Thyroid gland (tissue), 4 donors: Measurements from ENCODE around the gene CRYL1. TPM values are rescaled to one million over a fixed set of nuclear protein-coding genes. Genes with fewer than 3 reads are reported as not detected.

ENCODE experiments used
- DNase-seq, 2 donors: peaks; one replicate each; pipeline ENCODE4 v3.0.0-alpha.2; 2019
- H3K27ac ChIP-seq, 3 donors: fragments of 200-600 bp; sonication (generic); 1 replicate in 2 of 3; 2 replicates in 1 of 3; pipeline ENCODE4 v1.5.1; 2016 to 2019; ENCODE audit warnings: mild to moderate bottlenecking in 1 of 3, moderate library complexity in 1 of 3
- H3K27me3 ChIP-seq: fragments of 200-600 bp; sonication (generic); one replicate; pipeline ENCODE4 v1.5.1; 2019
- H3K36me3 ChIP-seq, 2 donors: fragments of 200-600 bp; sonication (generic); one replicate each; pipeline ENCODE4 v1.5.1; 2016 to 2019
- H3K4me1 ChIP-seq, 2 donors: fragments of 200-600 bp; sonication (generic); one replicate each; pipeline ENCODE4 v1.5.1; 2017 to 2019
- H3K4me3 ChIP-seq, 3 donors: fragments of 200-600 bp; sonication (generic); replicated peaks in 1 of 3; 1 replicate in 2 of 3; 2 replicates in 1 of 3; pipeline ENCODE4 v1.5.1; 2016; ENCODE audit warnings: mild to moderate bottlenecking in 1 of 3
- H3K9me3 ChIP-seq: fragments of 200-600 bp; sonication (generic); one replicate; pipeline ENCODE4 v1.5.1; 2017
- CTCF ChIP-seq, 6 experiments: fragments of 200-600 bp in 3 of 6; fragments of 450-650 bp in 3 of 6; sonication (generic) in 3 of 6; IDR thresholded peaks; one replicate each; pipeline ENCODE4 v1.5.1; 2016 to 2019; ENCODE audit warnings: antibody characterized with exemption in 6 of 6, mild to moderate bottlenecking in 2 of 6, inconsistent platforms in 1 of 6, moderate library complexity in 1 of 6
- POLR2A ChIP-seq, 2 donors: fragments of 450-650 bp; IDR thresholded peaks; one replicate each; pipeline ENCODE4 v1.6.1; 2017; ENCODE audit warnings: antibody characterized with exemption in 2 of 2, mild to moderate bottlenecking in 2 of 2, moderate library complexity in 1 of 2
- WGBS, 2 donors: methylation state at CpG; one replicate each; pipeline ENCODE4 v1.1.5; 2017; 5-methylcytosine and 5-hydroxymethylcytosine counted together
- intact Hi-C: fragments of 100-400 bp; cut with DNase I; formaldehyde crosslinking; loops from one replicate; pipeline ENCODE4 v1.15.1; 2023
- total RNA-seq, 4 donors: library from RNA; depleted of rRNA; stranded (reverse); fragments of >200 nt; gene quantifications; one replicate each; pipeline ENCODE4 v1.2.3, GENCODE V29; 2016

CRYL1 gene
- total RNA-seq, 4 donors from 2014 or later = 33.1 to 53.8 (median 46.7) TPM

GRCh38 chr13:20470136-20470535, 55.5 kb downstream of the CRYL1 start:
- peaks cover 7 to 10% of the 10 kb centered on the region in 2 donors for H3K4me1 ChIP-seq
- intact Hi-C loops = no loop called here
- H3K27me3 ChIP-seq = no peaks in the 10 kb centered on the region
- H3K9me3 ChIP-seq = no peaks in the 10 kb centered on the region
- no peak for DNase-seq
- no peaks in the 10 kb centered on the region for H3K36me3 ChIP-seq
- TF ChIP-seq POLR2A (IDR thresholded peaks at IDR 0.05) (no peak), CTCF (IDR thresholded peaks at IDR 0.05) (no peak)
- 93 to 95% methylated on average over 8 of the region's 8 CpGs for WGBS, 2 donors
- H3K4me3 ChIP-seq = no peak overlapping the region
- H3K27ac ChIP-seq = no peak overlapping the region

GRCh38 chr13:20466371-20466770, 59.3 kb downstream of the CRYL1 start:
- H3K4me1 ChIP-seq = peaks cover 13 to 25% of the 10 kb centered on the region in 2 donors
- H3K36me3 ChIP-seq = no peaks in the 10 kb centered on the region
- no peaks in the 10 kb centered on the region for H3K9me3 ChIP-seq
- DNase-seq = no peak
- intact Hi-C loops = no loop called here
- WGBS, 2 donors = 98% methylated on average over 2 of the region's 2 CpGs
- H3K4me3 ChIP-seq = no peak overlapping the region
- no peak overlapping the region for H3K27ac ChIP-seq
- no peaks in the 10 kb centered on the region for H3K27me3 ChIP-seq
- TF ChIP-seq CTCF (IDR thresholded peaks at IDR 0.05) (no peak), POLR2A (IDR thresholded peaks at IDR 0.05) (no peak)

- Histone ChIP-seq H3K4me1 (peaks cover 13 to 28% of the 10 kb centered on the region in 2 donors), H3K9me3 (no peaks in the 10 kb centered on the region), H3K36me3 (no peaks in the 10 kb centered on the region), H3K4me3 (no peak overlapping the region), H3K27me3 (no peaks in the 10 kb centered on the region), H3K27ac (no peak overlapping the region)
- 37 to 44% methylated on average over 6 of the region's 6 CpGs for WGBS, 2 donors
- TF ChIP-seq CTCF (IDR thresholded peaks at IDR 0.05) (no peak), POLR2A (IDR thresholded peaks at IDR 0.05) (no peak)
- intact Hi-C loops = no loop called here
- DNase-seq = peak; percentile 46 to 47
Observed at GRCh38 chr13:20465218-20465879, 60.3 kb downstream of the CRYL1 start.

GRCh38 chr13:20462921-20463320, 62.7 kb downstream of the CRYL1 start:
- no peak for TF ChIP-seq CTCF (IDR thresholded peaks at IDR 0.05)
- no peak for TF ChIP-seq POLR2A (IDR thresholded peaks at IDR 0.05)
- DNase-seq = no peak
- intact Hi-C loops = no loop called here

GRCh38 chr13:20462533-20462915, 63.1 kb downstream of the CRYL1 start:
- intact Hi-C loops = no loop called here
- no peak overlapping the region for H3K27ac ChIP-seq
- 69 to 70% methylated on average over 6 of the region's 6 CpGs for WGBS, 2 donors

More at GRCh38 chr13:20462921-20463320, 62.7 kb downstream of the CRYL1 start:
- Histone ChIP-seq H3K4me3 (no peak overlapping the region), H3K27me3 (no peaks in the 10 kb centered on the region), H3K27ac (no peak overlapping the region), H3K9me3 (no peaks in the 10 kb centered on the region), H3K4me1 (peaks cover 13 to 28% of the 10 kb centered on the region in 2 donors), H3K36me3 (no peaks in the 10 kb centered on the region)
- 79 to 80% methylated on average over 8 of the region's 8 CpGs for WGBS, 2 donors

More at GRCh38 chr13:20462533-20462915, 63.1 kb downstream of the CRYL1 start:
- Histone ChIP-seq H3K27me3 (no peaks in the 10 kb centered on the region), H3K4me1 (peaks cover 13 to 28% of the 10 kb centered on the region in 2 donors), H3K36me3 (no peaks in the 10 kb centered on the region), H3K9me3 (no peaks in the 10 kb centered on the region), H3K4me3 (no peak overlapping the region)
- TF ChIP-seq CTCF (IDR thresholded peaks at IDR 0.05) (no peak), POLR2A (IDR thresholded peaks at IDR 0.05) (no peak)
- no peak for DNase-seq
